HG03571 (cell line): ENCODE measurements around the gene ANXA6.

Source experiments
- ATAC-seq: cut with Tn5 transposase; IDR thresholded peaks from one replicate; pipeline ENCODE4 v1.9.1; 2021; ENCODE audit not compliant: unreplicated experiment

Gene ANXA6

GRCh38 chr5:151154931-151155774 is 2.4 kb downstream of the ANXA6 start:
- peak; percentile 27 for ATAC-seq

DNA sequence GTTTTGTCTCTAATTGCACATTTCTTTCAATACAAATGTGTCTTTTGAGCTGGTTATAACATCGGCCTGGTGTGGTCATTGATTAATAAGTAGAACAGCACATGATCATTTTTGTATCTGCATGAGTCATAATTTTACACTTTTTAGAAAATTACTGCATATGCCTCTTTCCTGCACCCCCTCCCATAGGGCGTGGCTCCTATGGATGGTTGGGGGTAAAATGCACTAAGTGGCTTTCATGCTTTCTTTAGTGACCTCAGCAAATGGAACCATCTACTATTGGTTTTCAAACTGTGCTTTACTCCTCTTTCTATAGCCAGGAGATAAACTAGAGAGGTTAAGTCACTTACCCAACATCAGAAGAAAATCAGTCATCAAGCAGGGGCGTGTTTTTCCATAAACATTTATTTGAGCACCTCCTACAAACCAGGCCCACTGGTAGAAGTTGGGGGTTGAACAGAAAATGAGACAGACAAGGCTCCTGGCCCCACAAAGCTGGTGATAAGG is 3.8 kb downstream of the ANXA6 start:
- no peak for ATAC-seq

- no peak for ATAC-seq
Observed at GRCh38 chr5:151153300-151153699, 4.3 kb downstream of the ANXA6 start.

DNA sequence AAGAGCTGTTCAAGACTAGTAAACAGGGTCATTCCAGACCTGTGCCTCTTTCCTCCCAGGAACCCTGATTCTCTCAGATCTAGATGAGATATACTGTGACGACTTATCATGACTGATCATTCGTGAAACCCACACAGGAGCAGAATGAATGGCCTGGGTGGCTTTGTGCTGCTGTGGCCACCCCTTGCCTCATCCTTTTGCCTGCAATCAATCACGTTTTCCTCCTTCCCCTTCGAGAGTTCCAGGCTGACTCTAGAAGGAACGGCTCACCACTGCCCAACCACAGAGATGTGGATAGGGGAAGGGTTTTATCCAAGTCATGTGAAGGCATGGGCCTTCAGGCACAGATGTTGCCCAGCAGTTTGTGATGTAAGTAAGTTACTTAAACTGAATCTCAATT is 5.8 kb downstream of the ANXA6 start:
- no peak for ATAC-seq

DNA sequence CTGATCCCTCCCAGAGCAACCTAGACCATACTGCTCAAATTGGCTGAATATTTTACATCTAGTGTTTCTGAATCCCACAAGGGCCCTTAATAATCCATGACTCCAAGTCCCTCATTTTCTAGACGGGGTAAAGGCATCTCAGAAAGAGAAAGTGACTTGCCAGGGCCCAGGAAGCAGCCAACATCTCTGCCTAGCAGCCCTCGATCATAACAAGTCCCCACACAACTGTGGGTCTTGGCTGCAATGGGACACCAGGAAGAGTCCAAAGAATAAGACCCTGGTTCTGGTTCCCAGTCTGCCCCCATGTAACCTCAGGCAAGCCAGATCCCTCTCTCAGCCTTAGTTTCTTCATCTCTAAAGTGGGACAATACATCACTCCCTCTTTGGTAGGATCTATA is 6.3 kb downstream of the ANXA6 start:
- ATAC-seq: no peak

GRCh38 chr5:151150471-151151262 is 6.9 kb downstream of the ANXA6 start:
- peak; percentile 40 for ATAC-seq

DNA sequence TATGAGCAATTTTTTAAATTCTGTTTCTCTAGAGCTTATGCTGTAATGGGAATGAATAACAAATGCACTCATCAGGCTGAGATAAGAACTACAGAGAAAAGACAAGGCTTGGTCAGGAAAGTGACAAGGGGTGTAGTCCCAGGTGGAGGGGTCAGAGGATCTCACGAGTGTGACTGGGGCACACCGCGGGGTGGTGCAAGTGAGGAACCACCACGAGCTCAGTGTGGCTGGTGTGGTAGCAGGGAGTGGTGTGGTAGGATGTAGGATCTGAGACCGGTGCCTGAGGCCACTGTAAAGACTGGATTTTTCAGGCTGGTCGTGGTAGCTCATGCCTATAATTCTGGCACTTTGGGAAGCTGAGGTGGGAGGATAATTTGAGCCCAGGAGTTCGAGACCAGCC is 9.0 kb downstream of the ANXA6 start:
- ATAC-seq: no peak

GRCh38 chr5:151147033-151147432 is 10.5 kb downstream of the ANXA6 start:
- no peak for ATAC-seq

- ATAC-seq: no peak
Observed at GRCh38 chr5:151146061-151146460, 11.5 kb downstream of the ANXA6 start.

DNA sequence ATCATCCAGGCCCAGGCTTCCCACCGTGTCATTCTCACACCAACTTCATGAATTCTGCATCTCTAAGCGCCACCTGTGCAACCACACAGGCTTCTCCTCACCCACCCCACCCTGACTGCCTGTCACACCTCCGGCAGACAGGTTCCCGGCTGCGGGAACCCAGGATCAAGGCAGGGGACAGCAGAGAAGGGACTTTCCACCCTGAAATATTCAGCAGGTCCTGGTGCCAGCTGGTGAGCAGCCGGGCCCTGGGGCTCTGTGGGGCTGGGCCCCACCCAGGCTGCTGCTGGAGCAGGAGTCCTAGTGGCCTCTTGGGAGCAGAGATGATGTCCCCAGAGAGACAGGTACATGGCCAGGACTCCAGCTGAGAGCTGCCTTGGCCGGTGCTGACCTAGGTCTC is 12.7 kb downstream of the ANXA6 start:
- ATAC-seq: no peak

DNA sequence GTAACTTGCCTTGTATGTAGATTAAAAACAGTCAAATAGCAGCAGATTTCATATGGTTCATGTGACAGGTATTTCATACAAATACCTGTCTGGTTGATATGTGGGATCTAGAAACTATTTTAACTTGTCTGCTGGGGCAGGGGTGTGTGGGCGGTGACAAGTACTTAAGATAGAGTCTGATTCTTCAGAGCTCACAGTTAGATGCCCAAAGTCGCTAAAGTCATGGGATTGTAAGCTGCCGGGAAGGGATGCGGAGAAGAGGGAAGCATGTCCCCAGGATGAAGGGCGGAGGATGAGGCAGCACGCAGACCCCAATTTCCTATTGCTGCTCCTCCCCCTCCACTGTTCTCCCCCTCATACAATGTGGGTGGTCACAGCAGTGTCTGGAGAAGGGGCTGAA is 13.3 kb downstream of the ANXA6 start:
- no peak for ATAC-seq

GRCh38 chr5:151143645-151144044 is 13.9 kb downstream of the ANXA6 start:
- ATAC-seq: no peak

DNA sequence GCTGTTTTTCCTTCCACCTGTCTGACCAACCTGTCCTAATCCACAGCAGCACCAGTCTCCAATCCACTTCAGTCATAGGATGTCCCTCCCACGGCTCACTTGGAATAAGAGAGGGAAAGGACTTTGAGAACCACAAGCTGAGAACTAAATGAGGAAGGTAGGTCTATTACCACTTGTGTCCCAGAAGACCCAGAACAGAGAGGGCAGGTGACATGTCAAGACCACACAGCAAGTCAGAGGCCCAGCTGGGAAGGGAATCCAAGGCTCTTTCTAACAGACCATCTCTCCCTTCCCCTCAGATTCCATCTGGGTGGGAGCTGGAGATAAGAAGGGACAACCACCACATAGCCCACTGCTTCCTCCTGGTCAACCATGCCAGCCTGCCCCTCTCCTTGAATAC is 14.6 kb downstream of the ANXA6 start:
- ATAC-seq: no peak

DNA sequence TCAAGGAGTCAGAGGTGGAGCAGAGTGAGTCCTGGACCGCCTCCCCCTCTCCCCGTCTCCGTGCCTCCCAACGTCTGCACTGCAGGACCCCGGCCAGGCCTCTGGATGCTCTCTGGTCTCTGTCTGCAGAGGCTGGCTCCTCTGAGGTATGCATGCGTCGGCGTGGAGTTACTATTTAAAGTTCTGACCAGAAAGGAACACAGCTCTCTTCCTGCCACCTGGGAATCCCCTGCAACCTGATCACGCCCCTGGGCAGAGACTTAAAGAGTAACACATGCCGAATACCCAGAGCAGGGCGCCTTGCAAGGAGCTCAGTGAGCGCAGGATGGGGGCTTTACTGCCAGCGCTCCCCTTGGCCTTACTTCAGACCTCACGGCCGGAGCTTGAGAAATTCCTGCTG is 16.0 kb downstream of the ANXA6 start:
- peak; percentile 85 for ATAC-seq

- ATAC-seq: no peak
Observed at GRCh38 chr5:151140686-151141459, 16.7 kb downstream of the ANXA6 start.

DNA sequence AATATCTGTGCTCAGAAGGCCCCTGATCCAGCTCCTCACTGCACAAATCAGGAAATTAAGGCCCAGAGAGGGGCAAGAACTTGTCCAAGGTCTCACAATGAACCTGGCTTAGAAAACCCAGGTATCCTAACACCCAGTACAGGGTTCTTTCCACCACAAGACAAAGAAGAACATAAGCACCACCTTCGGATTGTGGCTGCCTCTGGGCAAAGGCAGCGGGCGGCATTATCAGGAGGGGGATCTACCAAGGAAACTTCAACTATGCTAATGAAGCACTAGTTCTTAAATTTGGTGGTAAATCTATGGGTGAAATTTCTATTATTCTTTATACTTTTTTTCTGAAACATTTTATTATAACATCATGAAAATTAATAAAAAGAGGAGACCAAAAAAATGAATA is 17.9 kb downstream of the ANXA6 start:
- ATAC-seq: no peak

- ATAC-seq: no peak
Observed at GRCh38 chr5:151139015-151139414, 18.6 kb downstream of the ANXA6 start.

- no peak for ATAC-seq
Observed at GRCh38 chr5:151138114-151138513, 19.5 kb downstream of the ANXA6 start.

DNA sequence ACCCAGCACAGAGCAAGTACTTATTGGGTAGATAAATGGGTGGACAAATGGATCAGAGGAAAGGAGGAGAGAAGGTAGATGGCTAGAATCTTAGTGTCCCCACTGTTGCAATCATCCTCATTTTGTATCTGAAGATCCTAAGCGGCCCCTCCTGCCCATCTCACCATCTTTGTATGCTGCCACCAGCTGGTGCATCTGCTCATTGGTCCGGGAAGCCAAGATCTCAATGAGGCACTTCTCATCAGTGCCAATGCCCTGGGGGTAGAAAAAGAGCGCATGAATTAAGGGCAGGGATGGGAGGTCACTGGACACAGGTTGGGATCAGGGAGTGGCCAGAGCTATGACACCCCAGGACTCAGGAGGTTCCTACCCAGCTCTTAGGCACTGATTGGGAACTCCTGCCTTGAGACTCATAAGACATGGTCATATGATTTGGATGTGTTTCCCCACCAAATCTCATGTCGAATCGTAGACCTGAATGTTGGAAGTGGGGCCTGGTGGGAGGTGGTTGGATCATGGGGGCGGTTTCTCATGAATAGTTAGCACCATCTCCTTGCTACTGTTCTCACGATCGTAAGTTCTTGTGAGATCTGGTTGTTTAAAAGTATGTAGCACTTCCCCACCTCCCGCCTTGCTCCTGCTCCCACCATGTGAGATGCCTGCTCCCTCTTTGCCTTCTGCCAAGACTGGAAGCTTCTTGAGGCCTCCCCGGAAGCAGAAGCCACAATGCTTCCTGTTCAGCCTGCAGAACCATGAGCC is 20.3 kb downstream of the ANXA6 start:
- ATAC-seq: no peak

DNA sequence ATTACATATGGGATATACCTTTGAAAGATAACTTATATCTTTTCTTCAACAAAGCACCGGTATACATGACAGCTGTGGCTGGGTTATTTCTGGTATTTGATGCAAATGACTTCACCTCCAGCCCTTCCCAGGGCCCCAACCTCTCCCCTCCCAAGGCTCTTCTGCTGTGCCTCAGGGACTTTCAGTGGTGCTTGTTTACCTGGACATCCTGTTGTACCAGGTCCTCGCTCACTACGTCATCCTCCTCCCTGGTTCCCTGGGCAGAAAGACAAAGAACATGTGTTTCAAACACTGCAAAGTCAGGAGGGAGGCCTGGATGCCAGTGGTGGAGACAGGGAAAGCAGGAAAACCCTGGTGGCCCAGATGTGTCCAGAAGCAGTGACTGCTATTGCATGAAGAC is 23.4 kb downstream of the ANXA6 start:
- ATAC-seq: peak; percentile 57

DNA sequence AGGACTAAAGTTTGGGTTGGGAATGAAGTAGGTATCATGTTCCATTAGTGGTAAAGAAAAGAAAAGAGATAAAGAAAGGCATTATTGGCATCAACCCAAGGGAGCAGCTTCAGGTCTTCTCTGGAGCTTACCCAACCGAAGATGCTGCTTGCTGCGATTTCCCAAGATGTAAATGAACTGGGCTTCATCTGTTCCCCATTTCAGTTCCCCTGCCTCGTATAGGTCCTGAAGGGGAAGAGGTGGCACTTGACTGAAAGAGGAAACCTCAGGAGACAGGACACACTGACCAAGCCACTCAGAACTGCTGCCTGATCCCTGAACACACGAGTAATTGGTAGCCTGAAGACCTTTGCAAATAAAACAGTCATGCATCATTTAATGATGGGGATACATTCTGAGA is 24.6 kb downstream of the ANXA6 start:
- ATAC-seq: no peak
